Stomach (tissue), 4 donors: ENCODE data around the gene PRKG1.

Experiments
- CTCF ChIP-seq, 7 experiments: fragments of 450-650 bp in 4 of 7; fragments of 200-600 bp in 3 of 7; sonication (generic) in 3 of 7; IDR thresholded peaks; one replicate each; pipeline ENCODE4 v1.5.1; 2016 to 2019; ENCODE audit warnings: antibody characterized with exemption in 7 of 7, control low read depth in 2 of 7, mild to moderate bottlenecking in 1 of 7
- EP300 ChIP-seq: sonication (generic); formaldehyde crosslinking; IDR thresholded peaks from one replicate; pipeline ENCODE4 v1.6.1; 2017; ENCODE audit warnings: antibody characterized with exemption
- POLR2AphosphoS5 ChIP-seq, 3 donors: sonication (generic); formaldehyde crosslinking; IDR thresholded peaks; one replicate each; pipeline ENCODE4 v1.6.1; 2016; ENCODE audit warnings: antibody characterized with exemption in 3 of 3

GRCh38 chr10:51198170-51198569, 123.9 kb downstream of the PRKG1 start:
- no peak for TF ChIP-seq CTCF (IDR thresholded peaks at IDR 0.05)
- TF ChIP-seq POLR2AphosphoS5 (IDR thresholded peaks at IDR 0.05), result no peak
- TF ChIP-seq EP300, result no peak
